ENCODE measurements around the gene ATG5.

Gene ATG5

DNA sequence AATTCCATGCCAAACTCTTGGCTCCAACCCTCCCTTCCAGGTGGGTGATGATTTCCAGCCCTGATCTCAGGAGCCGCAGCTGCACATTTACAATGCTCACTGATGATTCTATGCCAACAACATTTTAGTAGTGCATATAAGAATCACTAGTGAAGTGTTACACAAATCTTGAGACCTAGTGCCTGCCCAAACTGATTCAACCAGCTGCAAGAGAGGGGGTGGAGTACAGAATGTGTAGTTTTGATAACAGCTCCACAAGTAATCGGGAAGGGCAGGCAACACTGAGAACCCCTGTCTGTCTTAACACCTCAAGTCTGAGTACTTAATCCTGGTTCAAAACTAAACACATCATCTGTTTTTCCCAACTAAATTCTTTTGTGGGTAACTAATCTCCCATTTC lies 147.8 kb downstream of the ATG5 start:
- no peak overlapping the region for H3K4me3 ChIP-seq (replicated peaks; ENCODE audit: low read depth, low read length)
- no peak for DNase-seq (ENCODE audit: low read depth)
- TF ChIP-seq, protein P1, sequence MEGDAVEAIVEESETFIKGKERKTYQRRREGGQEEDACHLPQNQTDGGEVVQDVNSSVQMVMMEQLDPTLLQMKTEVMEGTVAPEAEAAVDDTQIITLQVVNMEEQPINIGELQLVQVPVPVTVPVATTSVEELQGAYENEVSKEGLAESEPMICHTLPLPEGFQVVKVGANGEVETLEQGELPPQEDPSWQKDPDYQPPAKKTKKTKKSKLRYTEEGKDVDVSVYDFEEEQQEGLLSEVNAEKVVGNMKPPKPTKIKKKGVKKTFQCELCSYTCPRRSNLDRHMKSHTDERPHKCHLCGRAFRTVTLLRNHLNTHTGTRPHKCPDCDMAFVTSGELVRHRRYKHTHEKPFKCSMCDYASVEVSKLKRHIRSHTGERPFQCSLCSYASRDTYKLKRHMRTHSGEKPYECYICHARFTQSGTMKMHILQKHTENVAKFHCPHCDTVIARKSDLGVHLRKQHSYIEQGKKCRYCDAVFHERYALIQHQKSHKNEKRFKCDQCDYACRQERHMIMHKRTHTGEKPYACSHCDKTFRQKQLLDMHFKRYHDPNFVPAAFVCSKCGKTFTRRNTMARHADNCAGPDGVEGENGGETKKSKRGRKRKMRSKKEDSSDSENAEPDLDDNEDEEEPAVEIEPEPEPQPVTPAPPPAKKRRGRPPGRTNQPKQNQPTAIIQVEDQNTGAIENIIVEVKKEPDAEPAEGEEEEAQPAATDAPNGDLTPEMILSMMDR (IDR thresholded peaks at IDR 0.05; ENCODE audit: low read length, missing control alignments) = no peak

DNA sequence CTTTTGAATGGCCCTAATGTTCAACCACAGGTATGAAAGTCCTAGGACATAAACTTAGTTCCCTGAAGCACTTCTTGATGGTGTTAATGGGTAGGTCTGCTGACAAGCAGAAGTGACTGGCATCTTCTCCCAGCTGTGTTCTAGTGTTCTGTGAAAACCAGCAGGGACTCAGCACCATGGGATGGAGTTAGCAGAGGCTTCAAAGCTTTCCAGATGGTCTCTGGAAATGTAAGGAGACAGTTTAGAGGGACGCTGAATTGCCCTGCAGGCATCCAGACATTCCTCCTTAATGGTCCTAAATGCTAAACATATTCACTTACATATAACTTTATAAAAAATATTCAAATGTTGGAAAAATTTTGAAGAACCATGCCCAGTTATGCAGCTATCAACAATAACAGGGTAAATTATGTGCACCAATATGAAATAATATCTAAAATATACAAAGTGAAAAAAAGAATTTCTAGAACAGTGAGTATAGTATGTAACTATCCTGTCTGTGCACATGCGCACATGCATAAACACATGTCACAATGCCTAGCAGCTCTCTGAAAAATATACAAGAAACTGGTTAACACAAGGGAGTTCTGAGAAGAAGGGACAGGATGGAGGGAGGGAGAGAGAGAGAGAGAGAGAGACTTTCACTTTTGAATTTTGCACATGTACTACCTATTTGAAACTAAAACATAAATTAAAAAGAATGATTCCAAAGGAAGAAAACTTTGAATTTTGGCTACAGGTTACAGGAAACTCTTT lies 152.3 kb downstream of the ATG5 start:
- DNase-seq (ENCODE audit: low read depth) = no peak
- H3K4me3 ChIP-seq (replicated peaks; ENCODE audit: low read depth, low read length) = no peak overlapping the region
- TF ChIP-seq, protein P1 (IDR thresholded peaks at IDR 0.05; ENCODE audit: low read length, missing control alignments) = no peak

DNA sequence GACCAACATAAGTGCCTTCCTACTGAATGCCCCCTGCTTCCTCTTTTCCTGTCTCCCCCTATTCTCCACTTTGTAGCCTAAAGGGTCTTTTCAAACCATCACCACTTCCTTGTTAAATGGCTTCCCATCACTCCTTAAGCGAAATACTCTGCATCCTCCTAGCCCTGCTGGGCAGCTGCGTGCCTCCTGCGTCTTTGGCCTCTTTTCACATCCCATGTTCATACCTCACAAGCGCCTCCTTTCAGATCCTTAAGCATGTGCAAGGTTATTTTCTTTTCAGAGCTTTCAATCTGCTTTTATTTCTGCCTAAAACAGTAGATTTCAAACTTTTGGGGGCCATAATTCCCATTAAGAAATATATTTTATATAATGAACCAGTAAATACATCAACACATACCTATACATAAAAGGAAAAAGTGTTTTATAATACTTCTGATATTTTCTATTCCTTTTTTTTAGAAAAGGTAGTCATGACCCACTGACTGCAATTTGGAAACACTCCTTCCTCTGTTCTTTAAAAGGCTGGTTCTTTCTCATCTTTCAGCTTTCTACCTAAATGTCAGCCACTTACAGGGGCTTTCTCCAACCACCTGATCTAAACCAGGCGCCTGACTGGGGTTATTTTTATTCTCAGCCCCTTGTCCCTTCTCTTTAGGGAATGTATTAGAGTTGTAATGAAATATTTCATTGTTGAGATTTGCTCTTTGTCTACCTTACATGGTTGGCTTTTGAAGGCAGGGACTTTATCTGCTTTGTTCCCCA lies 155.3 kb downstream of the ATG5 start:
- no peak for DNase-seq (ENCODE audit: low read depth)
- no peak overlapping the region for H3K4me3 ChIP-seq (replicated peaks; ENCODE audit: low read depth, low read length)
- TF ChIP-seq, protein P1 (IDR thresholded peaks at IDR 0.05; ENCODE audit: low read length, missing control alignments) = no peak

DNA sequence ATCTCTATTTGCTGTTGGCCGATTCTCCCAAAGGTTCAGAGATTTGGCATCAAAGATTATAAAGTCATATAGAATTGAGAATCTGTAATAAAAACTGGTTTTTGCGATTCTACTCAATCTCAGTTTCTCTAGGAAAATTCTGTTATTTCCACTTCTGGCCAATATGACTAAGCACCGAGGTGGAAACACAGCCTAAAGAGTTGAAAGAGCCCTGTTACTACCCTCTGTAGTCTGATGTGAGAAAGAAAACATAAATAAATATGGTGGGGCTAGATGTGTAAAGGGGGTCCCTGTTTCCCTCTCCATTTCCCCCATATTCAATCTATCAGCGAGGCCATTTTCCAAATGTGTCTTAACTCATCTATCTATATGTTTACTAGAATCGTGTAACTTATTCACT lies 156.0 kb downstream of the ATG5 start:
- TF ChIP-seq, protein P1 (IDR thresholded peaks at IDR 0.05; ENCODE audit: low read length, missing control alignments) = no peak
- no peak overlapping the region for H3K4me3 ChIP-seq (replicated peaks; ENCODE audit: low read depth, low read length)
- no peak for DNase-seq (ENCODE audit: low read depth)

DNA sequence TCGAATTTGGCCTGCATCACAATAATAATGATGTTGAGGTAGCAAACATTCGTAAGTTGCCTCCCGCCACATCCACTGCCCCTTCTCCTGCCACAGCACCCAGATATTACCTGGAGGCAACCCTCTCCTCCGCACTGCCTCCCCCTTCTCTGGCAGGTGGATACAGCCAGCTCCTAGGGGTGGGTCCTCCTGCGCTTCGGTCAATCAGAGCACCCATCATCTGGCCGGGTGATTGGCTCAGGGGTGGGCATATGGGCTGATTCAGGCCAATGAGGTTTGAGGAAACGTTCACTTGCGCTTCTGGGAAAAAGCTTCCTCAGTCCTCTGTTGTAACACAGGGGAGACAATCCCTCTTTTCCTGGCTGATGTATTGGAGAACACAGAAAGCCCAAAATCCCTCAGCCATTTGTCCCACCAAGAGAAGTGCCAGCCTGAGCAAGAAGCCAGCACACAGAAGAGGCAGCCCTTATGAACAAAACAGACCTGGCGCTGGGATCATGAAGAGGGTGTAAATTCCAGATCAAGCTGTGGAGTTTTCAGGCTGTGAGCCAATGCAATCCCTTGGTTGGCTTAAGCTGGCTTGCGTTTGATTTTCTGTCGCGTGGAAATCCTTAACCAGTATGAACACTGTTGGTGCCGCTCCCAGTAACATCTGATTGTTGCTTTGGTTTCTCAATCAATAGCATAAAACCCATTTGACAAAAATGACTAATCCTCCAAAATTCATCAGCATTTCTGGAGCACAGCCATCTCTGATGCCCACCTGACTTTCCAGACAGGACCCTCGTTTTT lies 157.3 kb downstream of the ATG5 start:
- TF ChIP-seq, protein P1 (IDR thresholded peaks at IDR 0.05; ENCODE audit: low read length, missing control alignments) = no peak
- no peak for DNase-seq (ENCODE audit: low read depth)
- H3K4me3 ChIP-seq (replicated peaks; ENCODE audit: low read depth, low read length) = no peak overlapping the region

DNA sequence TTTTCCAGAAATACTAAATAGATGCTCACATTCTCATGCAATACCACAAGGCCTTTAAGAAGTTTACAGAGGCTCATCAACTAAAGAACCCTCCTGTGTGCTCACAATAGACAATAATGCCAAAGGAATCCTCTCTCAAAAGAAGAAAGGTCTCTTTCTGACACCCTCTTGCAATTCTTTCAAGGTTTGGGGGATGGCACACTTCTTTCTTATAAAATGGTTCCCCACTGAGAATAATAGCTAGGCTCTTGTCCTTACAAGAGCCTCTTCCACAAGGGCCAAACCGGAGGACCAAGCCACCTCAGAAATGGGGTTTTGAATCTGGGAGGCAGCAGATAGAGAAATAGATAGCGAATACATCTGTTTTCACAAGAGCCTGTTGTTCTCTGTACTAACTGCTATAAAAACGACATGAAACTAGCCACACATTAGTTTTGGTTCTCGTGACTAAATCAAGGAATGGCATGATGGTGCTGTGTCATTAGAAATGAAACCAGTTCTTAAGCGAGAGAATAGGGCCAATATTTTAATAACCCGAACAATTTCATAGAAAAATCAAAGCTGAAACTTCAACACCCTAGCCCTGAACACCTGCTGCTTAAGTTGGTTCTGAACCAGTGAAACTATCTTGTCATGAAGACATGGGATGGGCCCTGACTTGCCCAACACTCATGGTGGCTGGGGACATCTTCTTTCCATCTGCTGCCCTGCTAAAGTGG lies 158.3 kb downstream of the ATG5 start:
- no peak for DNase-seq (ENCODE audit: low read depth)
- H3K4me3 ChIP-seq (replicated peaks; ENCODE audit: low read depth, low read length) = no peak overlapping the region
- TF ChIP-seq, protein P1 (IDR thresholded peaks at IDR 0.05; ENCODE audit: low read length, missing control alignments) = no peak

Measured in fibroblast of pulmonary artery (primary cell).